GDM1 (cell line): Measurements from ENCODE around the gene KIF18B.

Experiments
- DNase-seq: peaks from one replicate; lab custom pipeline; 2025; lab: John Stamatoyannopoulos, UW

KIF18B gene

GRCh38 chr17:44947461-44948314 lies at the start of gene KIF18B:
Gene KIF18B (minus strand): TSS chr17:44947773. CDS start chr17:44936344, 11,429 bp downstream.
- peak; percentile 90 for DNase-seq

- DNase-seq, result no peak
Measured at GRCh38 chr17:44996304-44996703, 48.7 kb upstream of the KIF18B start.

- DNase-seq, result no peak
Measured at GRCh38 chr17:44995436-44996001, 47.9 kb upstream of the KIF18B start.

GRCh38 chr17:44992242-44992939 lies 44.8 kb upstream of the KIF18B start:
- DNase-seq, result no peak

GRCh38 chr17:44990994-44991393 lies 43.4 kb upstream of the KIF18B start:
- DNase-seq, result no peak

GRCh38 chr17:44989552-44990138 lies 42.1 kb upstream of the KIF18B start:
- no peak for DNase-seq

- DNase-seq, result no peak
Measured at GRCh38 chr17:44988044-44988942, 40.7 kb upstream of the KIF18B start.

- no peak for DNase-seq
Measured at GRCh38 chr17:44983563-44983962, 36.0 kb upstream of the KIF18B start.

- DNase-seq, result no peak
Measured at GRCh38 chr17:44982113-44982702, 34.6 kb upstream of the KIF18B start.

- no peak for DNase-seq
Measured at GRCh38 chr17:44981221-44981968, 33.8 kb upstream of the KIF18B start.

- no peak for DNase-seq
Measured at GRCh38 chr17:44979426-44979995, 31.9 kb upstream of the KIF18B start.

- DNase-seq, result no peak
Measured at GRCh38 chr17:44978807-44979206, 31.2 kb upstream of the KIF18B start.

- no peak for DNase-seq
Measured at GRCh38 chr17:44977814-44978550, 30.4 kb upstream of the KIF18B start.

- no peak for DNase-seq
Measured at GRCh38 chr17:44977065-44977464, 29.5 kb upstream of the KIF18B start.

- no peak for DNase-seq
Measured at GRCh38 chr17:44976206-44976605, 28.6 kb upstream of the KIF18B start.

- no peak for DNase-seq
Measured at GRCh38 chr17:44972953-44973352, 25.4 kb upstream of the KIF18B start.

- DNase-seq, result no peak
Measured at GRCh38 chr17:44971776-44972483, 24.4 kb upstream of the KIF18B start.

- DNase-seq, result no peak
Measured at GRCh38 chr17:44970136-44970741, 22.7 kb upstream of the KIF18B start.
